GM18517 (cell line): ENCODE results near the gene CC2D1A.

Source experiments
- ATAC-seq: cut with Tn5 transposase; IDR thresholded peaks from one replicate; pipeline ENCODE4 v1.9.1; 2021; ENCODE audit warnings: mild to moderate bottlenecking, moderate library complexity; ENCODE audit not compliant: unreplicated experiment

Gene CC2D1A

DNA sequence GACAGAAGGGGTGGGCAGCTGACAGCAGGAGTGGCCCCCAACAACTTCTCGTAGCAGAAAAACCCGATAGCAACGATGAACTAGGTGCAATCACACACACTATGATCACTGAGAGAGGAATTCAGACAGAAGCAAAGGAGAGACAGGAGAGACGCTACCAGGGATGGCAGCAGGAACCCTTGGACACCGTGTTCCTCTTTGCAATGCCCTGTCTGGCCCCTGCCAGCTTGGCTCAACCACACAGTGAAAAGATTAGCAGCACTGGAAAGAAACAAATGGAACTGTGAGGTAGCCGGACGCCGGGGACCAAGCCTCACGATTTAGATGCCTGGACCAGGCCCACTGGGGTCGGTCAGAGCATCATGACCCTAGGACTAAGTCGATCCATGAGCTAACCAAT is 69.9 kb downstream of the CC2D1A start:
- no peak for ATAC-seq

DNA sequence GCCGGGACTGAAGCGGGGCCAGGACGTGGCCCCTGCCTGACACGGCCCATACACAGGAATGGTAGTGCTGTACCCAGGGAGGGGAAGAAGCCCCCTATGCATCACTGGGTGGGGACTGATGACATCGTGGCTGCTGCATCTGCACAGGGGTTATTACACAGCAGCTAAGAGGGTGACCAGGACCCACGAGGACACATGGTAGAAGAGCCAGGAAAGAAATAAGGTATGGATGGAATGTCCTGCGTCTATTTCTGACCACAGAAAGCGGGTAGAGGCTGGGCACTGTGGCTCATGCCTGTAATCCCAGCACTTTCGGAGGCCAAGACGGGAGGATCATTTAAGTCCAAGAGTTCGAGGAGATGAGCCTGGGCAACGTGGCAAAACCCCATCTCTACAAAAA is 70.4 kb downstream of the CC2D1A start:
- no peak for ATAC-seq

DNA sequence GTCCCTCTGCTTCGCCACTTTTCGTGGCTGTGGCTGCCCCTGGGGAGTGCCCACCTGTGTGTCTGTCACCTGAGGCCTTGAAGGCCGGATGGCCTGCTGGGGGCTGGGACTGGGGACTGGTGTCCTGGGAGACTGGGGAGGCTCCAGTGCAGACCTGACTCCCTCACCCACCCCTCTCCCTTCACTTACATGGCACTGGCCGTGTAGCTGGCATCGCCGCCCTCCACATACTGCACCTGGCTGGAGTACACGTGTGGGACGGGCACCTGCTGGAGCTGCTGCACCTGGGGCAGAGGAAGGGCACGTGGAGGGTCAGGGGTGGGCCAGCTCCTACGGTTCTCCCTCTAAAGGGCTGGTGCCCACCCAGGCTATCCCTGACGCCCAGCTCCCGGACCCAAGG is 71.8 kb downstream of the CC2D1A start:
- ATAC-seq: no peak

DNA sequence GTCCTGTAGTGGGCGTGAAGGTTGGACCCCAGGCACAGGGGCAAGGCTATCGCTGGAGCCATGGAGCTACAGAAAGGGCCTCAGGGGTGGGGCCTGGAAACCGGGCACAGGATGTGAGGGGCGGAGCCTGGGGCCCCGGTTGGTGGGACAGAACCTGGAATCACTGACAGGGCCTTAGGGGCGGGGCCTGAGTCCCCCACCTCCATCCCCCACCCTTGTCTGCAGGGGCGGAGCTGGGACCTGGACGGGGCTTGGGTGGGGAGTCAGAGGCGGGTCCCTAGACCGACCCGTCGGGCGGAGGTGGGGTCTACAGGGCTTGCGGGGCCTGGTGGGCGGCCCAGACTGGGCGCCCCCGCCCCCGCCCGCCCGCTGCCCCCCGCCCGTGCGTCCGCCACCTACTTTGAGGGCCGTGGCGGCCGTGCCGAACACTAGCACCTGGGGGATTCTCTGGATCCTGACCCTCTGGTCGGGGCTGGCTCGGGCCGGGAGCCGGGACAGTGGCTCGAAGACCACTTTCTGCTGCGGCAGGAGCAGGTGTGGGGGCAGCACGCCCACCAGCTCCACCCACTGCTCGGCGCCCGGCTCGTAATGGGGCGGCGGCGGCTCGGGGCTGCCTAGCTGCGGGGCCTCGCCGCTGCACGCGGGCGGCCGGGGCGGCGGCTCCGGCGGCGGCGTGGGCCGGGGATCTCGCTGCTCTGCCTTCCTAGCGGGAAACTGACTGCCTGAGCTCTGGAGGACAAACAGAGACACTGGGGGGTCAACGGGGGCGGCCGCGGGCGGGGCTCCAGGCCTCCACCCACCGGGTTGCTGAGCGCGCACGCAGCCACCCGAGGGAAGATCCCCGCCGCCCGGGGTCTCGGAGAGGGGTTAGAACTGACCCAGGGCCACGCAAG is 72.6 kb downstream of the CC2D1A start:
- no peak for ATAC-seq

DNA sequence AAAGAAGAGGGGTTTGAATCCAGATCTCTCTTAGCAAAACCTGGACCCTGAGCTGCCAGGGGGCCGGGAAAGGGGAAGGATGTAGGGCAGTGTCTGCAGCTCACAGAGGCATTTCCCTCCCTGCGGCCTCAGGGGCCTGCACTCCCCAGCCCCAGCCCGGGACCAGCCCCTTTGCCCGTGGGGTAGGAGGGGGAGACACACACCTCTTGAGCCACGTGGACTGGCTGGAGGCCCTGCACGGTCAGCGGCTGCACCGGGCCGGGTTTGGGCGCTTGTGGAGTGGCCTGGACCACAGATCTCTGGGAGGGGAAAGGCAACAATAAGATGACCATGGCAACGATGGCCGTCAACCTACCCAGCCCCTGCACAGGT is 73.2 kb downstream of the CC2D1A start:
- no peak for ATAC-seq

DNA sequence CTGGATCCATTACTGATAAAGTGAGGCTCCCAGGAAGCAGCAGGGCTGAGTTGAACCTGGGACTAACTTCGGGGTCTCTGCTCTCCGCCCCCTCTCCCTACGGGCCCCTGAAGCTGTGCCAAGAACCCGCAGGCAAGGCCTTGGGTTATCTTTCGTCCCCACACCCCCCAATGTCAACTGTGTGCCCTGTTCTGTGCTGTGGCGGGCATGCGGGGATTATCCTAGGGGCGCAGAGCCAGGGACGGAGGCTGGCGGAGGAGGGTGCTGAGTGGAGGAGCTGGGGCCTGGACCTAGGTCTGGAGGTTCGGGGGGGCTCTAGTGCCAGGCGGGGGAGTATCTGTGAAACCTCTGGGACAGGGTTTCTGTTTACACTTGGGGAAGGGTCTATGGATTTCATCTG is 73.7 kb downstream of the CC2D1A start:
- ATAC-seq: no peak

DNA sequence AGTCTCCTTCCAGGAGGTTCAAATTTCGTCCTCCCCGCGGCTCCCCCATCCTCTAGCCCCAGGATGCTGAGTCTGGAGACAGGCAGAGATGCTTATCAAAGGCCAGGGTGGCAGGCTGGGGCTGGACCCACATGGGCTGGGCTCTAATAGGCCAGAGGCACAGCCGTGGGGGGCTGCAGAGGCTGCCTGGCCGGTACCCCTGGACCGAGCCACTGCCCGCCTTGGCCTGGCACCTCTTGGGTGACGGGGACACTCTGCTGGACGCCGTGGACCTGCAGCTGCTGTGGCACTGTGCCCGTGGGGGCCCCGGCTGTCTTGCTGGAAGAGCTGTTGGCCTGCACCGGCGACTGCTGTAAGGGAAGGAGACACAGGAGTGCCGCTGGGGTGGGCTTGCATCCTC is 74.3 kb downstream of the CC2D1A start:
- ATAC-seq: no peak
